ENCODE measurements around the gene OR4F15. TPM values are rescaled to one million over a fixed set of nuclear protein-coding genes. Genes with fewer than 3 reads are reported as not detected.
"Not testable (repeated sequence)": the region's sequence is repeated elsewhere in the genome, so short reads cannot be mapped to it uniquely, and the experiment has no call there.

The OR4F15 gene
- total RNA-seq, 5 donors from 2014 or later (not counting 1 experiment from before 2014, with no cell fraction given) = not detected

GRCh38 chr15:101788001-101788400, 24.0 kb upstream of the OR4F15 start:
- DNase-seq; POLR2A ChIA-PET; CTCF ChIA-PET; H3K4me1 ChIP-seq (ENCODE audit: control insufficient read depth in 1 of 2, extremely low read depth in 1 of 2, insufficient read depth in 2 of 2, low read length in 2 of 2); H3K9me3 Mint-ChIP-seq; H3K4me3 Mint-ChIP-seq; H3K36me3 ChIP-seq (ENCODE audit: control insufficient read depth in 2 of 2, extremely low read depth in 1 of 2, insufficient read depth in 1 of 2, low read length in 1 of 2); H3K27ac ChIP-seq (ENCODE audit: low read length); H3K27ac Mint-ChIP-seq; ATAC-seq (replicated peaks in 1 of 4); H3K9me3 ChIP-seq; H3K36me3 Mint-ChIP-seq; H3K27me3 ChIP-seq (replicated peaks in 1 of 2; ENCODE audit: control insufficient read depth in 2 of 2, extremely low read depth in 1 of 2, insufficient read depth in 2 of 2, low read length in 1 of 2); H3K4me3 ChIP-seq (ENCODE audit: control insufficient read depth in 1 of 2, extremely low read depth in 1 of 2, low read length in 1 of 2); H3K4me1 Mint-ChIP-seq: not testable (repeated sequence)
- WGBS (ENCODE audit: insufficient coverage) = 60% methylated on average over 1 of the region's 2 CpGs
- H3K27me3 Mint-ChIP-seq = peaks cover 10 to 11% of the 10 kb centered on the region in 2 donors

DNA sequence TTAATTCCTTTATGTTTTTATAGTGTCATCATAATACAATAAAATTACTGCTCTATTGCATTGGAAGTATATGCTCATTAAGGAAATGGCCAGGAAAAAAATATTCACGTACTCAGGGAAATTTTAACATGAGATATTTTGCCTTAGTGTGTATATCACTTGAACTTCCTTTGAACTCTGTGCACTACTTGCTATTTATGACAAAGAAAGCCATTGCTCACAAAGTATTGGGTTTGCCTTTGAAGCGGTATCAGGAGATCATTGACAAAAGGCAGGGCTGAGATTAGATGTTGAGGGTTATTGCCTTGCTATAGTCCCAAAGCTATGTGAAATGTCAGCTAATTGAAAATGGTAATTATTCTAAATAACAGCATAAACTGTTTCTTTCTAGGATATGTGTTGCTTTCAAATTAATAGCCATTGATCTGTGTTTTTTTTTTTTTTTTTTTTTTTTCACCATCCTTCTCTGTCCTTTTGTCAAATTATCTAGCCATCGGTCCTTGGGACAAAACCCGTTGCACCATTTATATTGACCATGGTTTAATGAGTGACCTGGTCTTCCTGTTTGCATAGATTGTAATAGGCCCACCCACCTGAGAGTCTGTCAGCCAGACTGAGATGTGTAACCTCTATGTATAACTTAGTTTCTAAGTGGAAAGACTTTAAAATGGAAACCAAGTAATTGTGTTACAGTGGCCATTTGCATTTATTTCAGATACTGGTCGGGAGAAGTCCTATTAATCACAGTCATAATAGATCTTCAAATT, 23.3 kb upstream of the OR4F15 start:
- no CpG with 5 or more reads among the region's 5 CpGs for WGBS (ENCODE audit: insufficient coverage)
- H3K4me3 ChIP-seq (ENCODE audit: control insufficient read depth in 1 of 2, extremely low read depth in 1 of 2, low read length in 1 of 2); H3K4me1 ChIP-seq (ENCODE audit: control insufficient read depth in 1 of 2, extremely low read depth in 1 of 2, insufficient read depth in 2 of 2, low read length in 2 of 2); H3K27me3 ChIP-seq (replicated peaks in 1 of 2; ENCODE audit: control insufficient read depth in 2 of 2, extremely low read depth in 1 of 2, insufficient read depth in 2 of 2, low read length in 1 of 2); H3K27ac ChIP-seq (ENCODE audit: low read length); H3K36me3 ChIP-seq (ENCODE audit: control insufficient read depth in 2 of 2, extremely low read depth in 1 of 2, insufficient read depth in 1 of 2, low read length in 1 of 2); DNase-seq; POLR2A ChIA-PET; H3K27me3 Mint-ChIP-seq; ATAC-seq (replicated peaks in 1 of 4); H3K27ac Mint-ChIP-seq; H3K9me3 ChIP-seq; H3K9me3 Mint-ChIP-seq; H3K4me3 Mint-ChIP-seq; H3K4me1 Mint-ChIP-seq; CTCF ChIA-PET; H3K36me3 Mint-ChIP-seq: not testable (repeated sequence)

DNA sequence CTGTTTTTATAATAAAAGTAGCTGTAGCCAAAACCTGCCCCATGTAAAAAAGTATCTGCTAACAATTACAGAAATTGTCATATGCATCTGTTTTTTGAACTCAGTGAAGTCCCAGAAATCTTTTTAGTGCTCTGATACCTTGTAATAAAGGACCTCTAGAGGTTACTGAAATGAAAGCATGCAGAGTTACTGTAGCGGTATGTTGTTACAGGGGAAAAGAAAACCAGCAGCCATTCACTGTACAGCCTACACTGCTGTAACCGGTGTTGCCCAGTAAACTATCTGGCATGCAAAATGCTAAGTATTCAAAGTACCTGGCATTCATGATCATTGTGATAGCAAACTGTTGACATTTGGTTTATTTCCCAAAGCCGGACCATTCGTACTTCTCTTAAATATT, 21.3 kb upstream of the OR4F15 start:
- H3K36me3 Mint-ChIP-seq; H3K4me3 Mint-ChIP-seq; H3K9me3 ChIP-seq; H3K4me3 ChIP-seq (ENCODE audit: control insufficient read depth in 1 of 2, extremely low read depth in 1 of 2, low read length in 1 of 2); H3K27ac Mint-ChIP-seq; CTCF ChIA-PET; H3K9me3 Mint-ChIP-seq; POLR2A ChIA-PET; H3K36me3 ChIP-seq (ENCODE audit: control insufficient read depth in 2 of 2, extremely low read depth in 1 of 2, insufficient read depth in 1 of 2, low read length in 1 of 2); H3K4me1 Mint-ChIP-seq; DNase-seq; H3K27ac ChIP-seq (ENCODE audit: low read length); H3K27me3 ChIP-seq (replicated peaks in 1 of 2; ENCODE audit: control insufficient read depth in 2 of 2, extremely low read depth in 1 of 2, insufficient read depth in 2 of 2, low read length in 1 of 2); ATAC-seq (replicated peaks in 1 of 4); H3K4me1 ChIP-seq (ENCODE audit: control insufficient read depth in 1 of 2, extremely low read depth in 1 of 2, insufficient read depth in 2 of 2, low read length in 2 of 2): not testable (repeated sequence)
- peaks cover 9 to 13% of the 10 kb centered on the region in 2 donors for H3K27me3 Mint-ChIP-seq
- no CpG with 5 or more reads among the region's 4 CpGs for WGBS (ENCODE audit: insufficient coverage)

- H3K4me3 Mint-ChIP-seq; CTCF ChIA-PET; H3K4me1 ChIP-seq (ENCODE audit: control insufficient read depth in 1 of 2, extremely low read depth in 1 of 2, insufficient read depth in 2 of 2, low read length in 2 of 2); H3K27me3 ChIP-seq (replicated peaks in 1 of 2; ENCODE audit: control insufficient read depth in 2 of 2, extremely low read depth in 1 of 2, insufficient read depth in 2 of 2, low read length in 1 of 2); H3K36me3 Mint-ChIP-seq; ATAC-seq (replicated peaks in 1 of 4); H3K4me3 ChIP-seq (ENCODE audit: control insufficient read depth in 1 of 2, extremely low read depth in 1 of 2, low read length in 1 of 2); H3K36me3 ChIP-seq (ENCODE audit: control insufficient read depth in 2 of 2, extremely low read depth in 1 of 2, insufficient read depth in 1 of 2, low read length in 1 of 2); DNase-seq; POLR2A ChIA-PET; H3K9me3 Mint-ChIP-seq; H3K9me3 ChIP-seq; H3K27ac ChIP-seq (ENCODE audit: low read length); H3K27ac Mint-ChIP-seq; H3K4me1 Mint-ChIP-seq: not testable (repeated sequence)
- WGBS (ENCODE audit: insufficient coverage) = 89% methylated on average over 5 of the region's 7 CpGs
- peaks cover 13 to 21% of the 10 kb centered on the region in 2 donors for H3K27me3 Mint-ChIP-seq
Measured at GRCh38 chr15:101793981-101794380, 18.0 kb upstream of the OR4F15 start.

DNA sequence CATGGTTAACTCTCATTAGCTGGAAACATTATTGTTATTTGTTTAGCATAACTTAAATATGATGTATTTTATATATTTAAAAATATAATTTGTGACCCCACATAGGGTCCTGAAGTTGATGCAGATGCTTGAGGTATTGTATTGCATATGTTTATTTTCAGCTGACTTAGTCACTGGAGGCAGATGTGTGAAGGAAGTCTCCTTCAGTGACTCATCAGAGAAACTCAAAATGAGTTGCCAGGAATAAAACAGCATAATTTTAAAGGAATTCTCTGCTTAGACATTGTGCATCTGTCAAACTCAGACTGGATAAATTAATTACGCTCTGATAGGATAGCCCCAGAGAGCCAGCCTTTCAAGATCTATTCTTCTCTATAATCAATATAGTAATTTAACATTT, 16.5 kb upstream of the OR4F15 start:
- WGBS (ENCODE audit: insufficient coverage) = no CpG with 5 or more reads among the region's 1 CpG
- no peaks in the 10 kb centered on the region for H3K9me3 Mint-ChIP-seq
- H3K4me1 Mint-ChIP-seq = no peaks in the 10 kb centered on the region
- DNase-seq = no peak
- ChIA-PET POLR2A (no interaction called here), CTCF (no interaction called here)
- H3K4me3 ChIP-seq (ENCODE audit: control insufficient read depth in 1 of 2, extremely low read depth in 1 of 2, low read length in 1 of 2) = no peak overlapping the region
- H3K4me3 Mint-ChIP-seq = no peak overlapping the region
- H3K36me3 Mint-ChIP-seq = no peaks in the 10 kb centered on the region
- ATAC-seq (replicated peaks in 1 of 4) = no peak
- no peaks in the 10 kb centered on the region for H3K36me3 ChIP-seq (ENCODE audit: control insufficient read depth in 2 of 2, extremely low read depth in 1 of 2, insufficient read depth in 1 of 2, low read length in 1 of 2)
- no peak overlapping the region for H3K27ac ChIP-seq (ENCODE audit: low read length)
- H3K27me3 Mint-ChIP-seq = peaks cover 13 to 21% of the 10 kb centered on the region in 2 donors
- H3K27ac Mint-ChIP-seq = no peak overlapping the region
- peaks cover 0 to 3% of the 10 kb centered on the region in 2 experiments for H3K27me3 ChIP-seq (replicated peaks in 1 of 2; ENCODE audit: control insufficient read depth in 2 of 2, extremely low read depth in 1 of 2, insufficient read depth in 2 of 2, low read length in 1 of 2)
- no peaks in the 10 kb centered on the region for H3K9me3 ChIP-seq
- no peaks in the 10 kb centered on the region for H3K4me1 ChIP-seq (ENCODE audit: control insufficient read depth in 1 of 2, extremely low read depth in 1 of 2, insufficient read depth in 2 of 2, low read length in 2 of 2)

GRCh38 chr15:101799665-101800064, 12.3 kb upstream of the OR4F15 start:
- no peak overlapping the region for H3K4me3 Mint-ChIP-seq
- no peaks in the 10 kb centered on the region for H3K4me1 Mint-ChIP-seq
- no peaks in the 10 kb centered on the region for H3K36me3 ChIP-seq (ENCODE audit: control insufficient read depth in 2 of 2, extremely low read depth in 1 of 2, insufficient read depth in 1 of 2, low read length in 1 of 2)
- H3K27ac ChIP-seq (ENCODE audit: low read length) = no peak overlapping the region
- peaks cover 16 to 27% of the 10 kb centered on the region in 2 donors for H3K27me3 Mint-ChIP-seq
- H3K27ac Mint-ChIP-seq = no peak overlapping the region
- no peaks in the 10 kb centered on the region for H3K9me3 Mint-ChIP-seq
- ATAC-seq (replicated peaks in 1 of 4) = no peak
- H3K4me3 ChIP-seq (ENCODE audit: control insufficient read depth in 1 of 2, extremely low read depth in 1 of 2, low read length in 1 of 2) = no peak overlapping the region
- no peak for DNase-seq
- CTCF ChIA-PET = no interaction called here
- H3K27me3 ChIP-seq (replicated peaks in 1 of 2; ENCODE audit: control insufficient read depth in 2 of 2, extremely low read depth in 1 of 2, insufficient read depth in 2 of 2, low read length in 1 of 2) = peaks cover 0 to 3% of the 10 kb centered on the region in 2 experiments
- no peaks in the 10 kb centered on the region for H3K9me3 ChIP-seq
- H3K4me1 ChIP-seq (ENCODE audit: control insufficient read depth in 1 of 2, extremely low read depth in 1 of 2, insufficient read depth in 2 of 2, low read length in 2 of 2) = no peaks in the 10 kb centered on the region
- POLR2A ChIA-PET = no interaction called here
- no peaks in the 10 kb centered on the region for H3K36me3 Mint-ChIP-seq
- no CpG with 5 or more reads among the region's 1 CpG for WGBS (ENCODE audit: insufficient coverage)

DNA sequence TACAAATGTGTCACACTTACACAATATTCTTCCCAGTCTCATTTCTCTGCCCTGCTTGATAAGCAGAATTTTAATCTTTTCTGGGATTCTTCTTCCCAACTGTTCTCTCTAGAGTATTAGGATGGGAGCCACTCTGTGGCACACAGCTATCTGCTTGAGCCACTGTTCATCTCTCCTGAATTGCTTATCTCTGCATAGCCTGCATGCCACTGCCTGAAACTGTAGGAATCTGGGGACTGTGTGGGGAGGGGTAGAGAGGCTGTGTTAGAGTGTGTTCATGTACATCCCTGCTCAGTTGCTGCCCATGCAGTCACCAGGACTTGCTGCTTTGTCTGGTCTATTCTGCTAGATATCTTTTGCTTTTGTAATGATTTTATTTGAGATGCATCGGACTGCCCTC, 11.0 kb upstream of the OR4F15 start:
- H3K27ac Mint-ChIP-seq = no peak overlapping the region
- Histone ChIP-seq H3K9me3 (no peaks in the 10 kb centered on the region), H3K36me3 (ENCODE audit: control insufficient read depth in 2 of 2, extremely low read depth in 1 of 2, insufficient read depth in 1 of 2, low read length in 1 of 2) (no peaks in the 10 kb centered on the region), H3K27me3 (replicated peaks in 1 of 2; ENCODE audit: control insufficient read depth in 2 of 2, extremely low read depth in 1 of 2, insufficient read depth in 2 of 2, low read length in 1 of 2) (peaks cover 0 to 3% of the 10 kb centered on the region in 2 experiments), H3K4me1 (ENCODE audit: control insufficient read depth in 1 of 2, extremely low read depth in 1 of 2, insufficient read depth in 2 of 2, low read length in 2 of 2) (no peaks in the 10 kb centered on the region), H3K27ac (ENCODE audit: low read length) (no peak overlapping the region), H3K4me3 (ENCODE audit: control insufficient read depth in 1 of 2, extremely low read depth in 1 of 2, low read length in 1 of 2) (no peak overlapping the region)
- H3K36me3 Mint-ChIP-seq = no peaks in the 10 kb centered on the region
- H3K4me3 Mint-ChIP-seq = no peak overlapping the region
- H3K27me3 Mint-ChIP-seq = peaks cover 23 to 32% of the 10 kb centered on the region in 2 donors
- CTCF ChIA-PET = no interaction called here
- no peaks in the 10 kb centered on the region for H3K4me1 Mint-ChIP-seq
- no CpG with 5 or more reads among the region's 1 CpG for WGBS (ENCODE audit: insufficient coverage)
- POLR2A ChIA-PET = no interaction called here
- DNase-seq (no peak), ATAC-seq (replicated peaks in 1 of 4) (no peak)
- no peaks in the 10 kb centered on the region for H3K9me3 Mint-ChIP-seq
